Endothelial cell of umbilical vein (primary cell): Measurements from ENCODE around the gene DUSP6. TPM values are rescaled to one million over a fixed set of nuclear protein-coding genes. Genes with fewer than 3 reads are reported as not detected.
A peak's percentile ranks its signal among the peaks of the same experiment; 100 is the strongest.

Experiments
- BruUV-seq: library from RNA; stranded (reverse); fragments of 400-500 nt; replicated peaks from 2 replicates; lab custom pipeline; 2021; lab: Mats Ljungman, UMichigan
- CTCF ChIA-PET: fragments of 300-600, 350-600 bp; sonication (Branson Sonifier 250); formaldehyde crosslinking; loops from one replicate; lab custom pipeline; 2021; ENCODE audit warnings: antibody characterized with exemption, inconsistent platforms; lab: Charles Lee
- POLR2A ChIA-PET: fragments of 300-600, 350-600 bp; sonication (Branson Sonifier 250); formaldehyde crosslinking; loops from one replicate; lab custom pipeline; 2021; ENCODE audit warnings: antibody characterized with exemption, inconsistent platforms; lab: Charles Lee
- DNase-seq: peaks from one replicate; pipeline ENCODE4 v3.0.0-alpha.2; 2011; ENCODE audit warnings: low read depth, low spot score
- FAIRE-seq: peaks from 2 replicates; lab custom pipeline; 2011; peaks lifted over from hg19 to GRCh38; lab: Jason Lieb, UNC
- H2AFZ ChIP-seq: 2 replicates; pipeline ENCODE4 v1.6.0; 2012; ENCODE audit warnings: low read depth, low read length, control low read depth, inconsistent platforms
- H3K27ac ChIP-seq: 2 replicates; pipeline ENCODE4 v1.5.1; 2011; ENCODE audit warnings: low read depth, mild to moderate bottlenecking, control low read depth, low read length, moderate library complexity; ENCODE audit not compliant: insufficient read depth
- H3K27me3 ChIP-seq, 2 experiments: 2 replicates each; pipeline versions ENCODE4 v1.6.0 to v1.6.1; 2011; ENCODE audit warnings: low read length in 2 of 2, mixed read lengths in 1 of 2; ENCODE audit not compliant: control insufficient read depth in 2 of 2, insufficient read depth in 2 of 2
- H3K36me3 ChIP-seq, 2 experiments: 2 replicates in 1 of 2; 3 replicates in 1 of 2; pipeline ENCODE4 v1.5.1; 2011; ENCODE audit warnings: low read length in 2 of 2, mild to moderate bottlenecking in 1 of 2, moderate library complexity in 1 of 2; ENCODE audit not compliant: control insufficient read depth in 2 of 2, insufficient read depth in 2 of 2; ENCODE audit errors: extremely low read depth in 1 of 2
- H3K4me1 ChIP-seq: 3 replicates; pipeline ENCODE4 v1.5.1; 2011; ENCODE audit warnings: mild to moderate bottlenecking, low read length; ENCODE audit not compliant: control insufficient read depth, insufficient read depth; ENCODE audit errors: extremely low read depth
- H3K4me2 ChIP-seq: 2 replicates; pipeline ENCODE4 v1.6.1; 2011; ENCODE audit warnings: low read length, control low read depth, mixed read lengths; ENCODE audit not compliant: insufficient read depth
- H3K4me3 ChIP-seq, 3 experiments: fragments of 200-600 bp in 1 of 3; sonication (generic), shearing (Covaris generic) in 1 of 3; replicated peaks in 1 of 3; 2 replicates each; pipeline ENCODE4 v1.5.1; 2011 to 2016; ENCODE audit warnings: control low read depth in 3 of 3, low read length in 3 of 3, mild to moderate bottlenecking in 2 of 3, inconsistent platforms in 1 of 3, low read depth in 1 of 3, moderate library complexity in 1 of 3; ENCODE audit not compliant: insufficient read depth in 1 of 3
- H3K79me2 ChIP-seq: 2 replicates; pipeline ENCODE4 v1.6.0; 2012; ENCODE audit warnings: low read length, inconsistent platforms; ENCODE audit not compliant: control insufficient read depth, insufficient read depth
- H3K9ac ChIP-seq: replicated peaks from 2 replicates; pipeline ENCODE3; 2011; ENCODE audit warnings: low read length, control low read depth; ENCODE audit not compliant: insufficient read depth; ENCODE audit errors: extremely low read depth
- H3K9me1 ChIP-seq: replicated peaks from 3 replicates; pipeline ENCODE4 v1.6.0; 2011; ENCODE audit warnings: mild to moderate bottlenecking, low read length; ENCODE audit not compliant: control insufficient read depth, insufficient read depth; ENCODE audit errors: extremely low read depth
- H3K9me3 ChIP-seq: replicated peaks from 2 replicates; pipeline ENCODE4 v1.5.1; 2012; ENCODE audit warnings: low read length, inconsistent platforms; ENCODE audit not compliant: control insufficient read depth, insufficient read depth
- H4K20me1 ChIP-seq: replicated peaks from 2 replicates; pipeline ENCODE3; 2011; ENCODE audit warnings: mild to moderate bottlenecking, low read length; ENCODE audit not compliant: control insufficient read depth, insufficient read depth; ENCODE audit errors: extremely low read depth
- EZH2 ChIP-seq: IDR thresholded peaks from 2 replicates; pipeline ENCODE4 v1.6.1; 2012; ENCODE audit warnings: borderline replicate concordance, low read depth, mild to moderate bottlenecking, moderate library complexity, low read length, inconsistent platforms; ENCODE audit not compliant: severe bottlenecking
- FOS ChIP-seq: IDR thresholded peaks from 2 replicates; pipeline ENCODE4 v1.6.1; 2011; ENCODE audit warnings: mild to moderate bottlenecking, low read length, moderate library complexity, borderline replicate concordance; ENCODE audit not compliant: insufficient read depth
- GATA2 ChIP-seq: IDR thresholded peaks from 2 replicates; pipeline ENCODE4 v1.7.0; 2011; ENCODE audit warnings: low read depth, mild to moderate bottlenecking, moderate library complexity, mixed read lengths, low read length; ENCODE audit not compliant: insufficient read length, insufficient read depth
- JUN ChIP-seq: IDR thresholded peaks from 2 replicates; pipeline ENCODE4 v1.6.1; 2011; ENCODE audit warnings: borderline replicate concordance, low read depth; ENCODE audit not compliant: insufficient read length, insufficient read depth
- MYC ChIP-seq: IDR thresholded peaks from one replicate; pipeline ENCODE4 v1.6.1; 2011; ENCODE audit warnings: mild to moderate bottlenecking, low read depth, low read length
- POLR2A ChIP-seq: IDR thresholded peaks from 2 replicates; pipeline ENCODE4 v1.6.1; 2012; ENCODE audit warnings: low read depth, mild to moderate bottlenecking, control low read depth, low read length
- POLR2AphosphoS5 ChIP-seq: IDR thresholded peaks from 2 replicates; pipeline ENCODE4 v1.6.1; 2012; ENCODE audit warnings: low read depth, mild to moderate bottlenecking, control low read depth, low read length, moderate library complexity; ENCODE audit not compliant: insufficient read depth
- dilution Hi-C: fragments of 300-500 bp; cut with MboI; formaldehyde crosslinking; loops from one replicate; pipeline ENCODE4 v1.15.0; 2019; ENCODE audit warnings: low sequenced_read_pairs; ENCODE audit not compliant: extremely low pct_ligation_motif_present
- intact Hi-C: fragments of 100-400 bp; cut with micrococcal nuclease; formaldehyde crosslinking; loops from one replicate; pipeline ENCODE4 v1.10.0; 2022
- polyA plus RNA-seq, 4 experiments: library from polyadenylated mRNA; depleted of rRNA in 3 of 4; stranded (reverse) in 3 of 4; unstranded in 1 of 4; fragments of >200 nt; gene quantifications; 2 replicates each; pipeline versions ENCODE4 v1.2.1 to v1.2.3, GENCODE V29; 2011 to 2012; ENCODE audit warnings: missing spikeins in 1 of 4
- total RNA-seq: library from RNA; stranded (reverse); gene quantifications from 2 replicates; pipeline ENCODE4 v1.2.3, GENCODE V29; 2021
- TF ChIP-seq, protein P1 (sequence below), 2 donors: IDR thresholded peaks; 1 replicate in 1 of 2; 2 replicates in 1 of 2; pipeline ENCODE4 v1.5.1; 2011; ENCODE audit warnings: low read length in 2 of 2, mild to moderate bottlenecking in 2 of 2, moderate library complexity in 2 of 2, control low read depth in 1 of 2, inconsistent platforms in 1 of 2, low read depth in 1 of 2; ENCODE audit not compliant: insufficient read depth in 1 of 2; ENCODE audit errors: extremely low read depth in 1 of 2
- TF ChIP-seq, protein P2 (sequence below): IDR thresholded peaks from 2 replicates; pipeline ENCODE4 v1.6.1; 2011; ENCODE audit not compliant: insufficient read depth, insufficient read length

DUSP6 gene
- total and polyA plus RNA-seq, 2 donors (not counting 3 experiments of a cell fraction or from before 2014, with no cell fraction given), result 148 to 149 TPM

DNA sequence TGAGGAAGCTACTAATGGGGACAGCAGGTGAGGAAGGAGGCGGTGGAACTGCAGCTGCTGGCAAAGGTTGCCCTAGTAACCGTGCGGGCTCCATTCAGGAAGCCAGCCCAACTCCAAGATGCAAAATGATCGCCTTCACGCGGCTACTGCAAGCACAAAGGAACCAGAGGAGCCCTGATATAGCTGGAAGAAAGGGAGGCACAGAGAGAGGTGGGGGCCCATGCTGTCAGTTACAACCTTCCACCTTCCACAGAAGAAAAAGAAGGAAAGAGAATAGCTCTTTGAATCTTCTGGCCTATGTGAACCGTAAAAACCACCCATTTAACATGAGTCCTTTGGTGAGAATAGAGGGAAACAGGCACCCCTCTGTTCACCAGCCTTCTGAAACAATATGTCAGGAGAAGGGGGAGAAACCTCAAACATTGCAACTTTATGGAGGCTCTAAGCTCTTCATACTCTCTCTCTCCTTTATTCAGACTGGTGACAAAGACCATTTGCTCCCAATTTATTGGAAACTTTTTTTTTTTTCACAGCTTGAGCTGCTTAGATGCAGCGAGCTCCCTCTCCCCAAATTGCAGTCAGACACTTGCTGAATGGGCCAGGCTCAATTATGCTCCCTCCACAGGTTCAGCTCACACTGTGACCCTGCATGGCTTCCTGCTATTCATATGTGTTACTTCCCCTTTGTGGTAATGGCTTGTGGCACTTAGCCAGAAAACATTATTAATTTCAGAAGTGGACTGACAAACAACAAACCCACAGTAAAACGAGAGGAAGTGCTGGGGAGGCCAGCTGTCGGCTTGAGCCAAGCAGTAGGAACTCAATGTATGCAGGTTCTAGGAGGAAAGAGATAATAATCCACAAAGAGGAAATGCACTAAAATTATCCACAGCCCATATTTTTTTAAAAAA, 6.2 kb downstream of the DUSP6 start:
- CTCF ChIA-PET, result interaction anchor here (0.7 to 3.6 kb wide), 20 partner anchors 8 to 329 kb away, joined by 3 to 69 read pairs (median 4); no protein-coding TSS in a partner anchor
- intact Hi-C loops (loop anchor here (1.0 kb wide), 7 partner anchors 108 to 327 kb away; no protein-coding TSS in a partner anchor), dilution Hi-C loops (loop anchor here (25.0 kb wide), 1 partner anchor 116 kb away; no protein-coding TSS in a partner anchor)
- FAIRE-seq (peak; percentile 98), DNase-seq (peak; percentile 99)
- BruUV-seq, result no TSS peak
- Histone ChIP-seq H3K4me2 (peak overlapping the region; percentile 95), H3K9ac (peak overlapping the region; percentile 31), H3K27me3 (no peaks in the 10 kb centered on the region), H3K4me1 (peaks cover 48% of the 10 kb centered on the region), H4K20me1 (no peaks in the 10 kb centered on the region), H3K27ac (peak overlapping the region; percentile 60), H3K79me2 (peaks cover 39% of the 10 kb centered on the region), H3K9me1 (no peaks in the 10 kb centered on the region), H3K9me3 (no peaks in the 10 kb centered on the region), H2AFZ (no peak overlapping the region), H3K4me3 (peak overlapping the region in 1 of 3 experiments; percentile 90), H3K36me3 (peaks cover 13 to 29% of the 10 kb centered on the region in 2 experiments)
- TF ChIP-seq, protein P1, sequence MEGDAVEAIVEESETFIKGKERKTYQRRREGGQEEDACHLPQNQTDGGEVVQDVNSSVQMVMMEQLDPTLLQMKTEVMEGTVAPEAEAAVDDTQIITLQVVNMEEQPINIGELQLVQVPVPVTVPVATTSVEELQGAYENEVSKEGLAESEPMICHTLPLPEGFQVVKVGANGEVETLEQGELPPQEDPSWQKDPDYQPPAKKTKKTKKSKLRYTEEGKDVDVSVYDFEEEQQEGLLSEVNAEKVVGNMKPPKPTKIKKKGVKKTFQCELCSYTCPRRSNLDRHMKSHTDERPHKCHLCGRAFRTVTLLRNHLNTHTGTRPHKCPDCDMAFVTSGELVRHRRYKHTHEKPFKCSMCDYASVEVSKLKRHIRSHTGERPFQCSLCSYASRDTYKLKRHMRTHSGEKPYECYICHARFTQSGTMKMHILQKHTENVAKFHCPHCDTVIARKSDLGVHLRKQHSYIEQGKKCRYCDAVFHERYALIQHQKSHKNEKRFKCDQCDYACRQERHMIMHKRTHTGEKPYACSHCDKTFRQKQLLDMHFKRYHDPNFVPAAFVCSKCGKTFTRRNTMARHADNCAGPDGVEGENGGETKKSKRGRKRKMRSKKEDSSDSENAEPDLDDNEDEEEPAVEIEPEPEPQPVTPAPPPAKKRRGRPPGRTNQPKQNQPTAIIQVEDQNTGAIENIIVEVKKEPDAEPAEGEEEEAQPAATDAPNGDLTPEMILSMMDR (IDR thresholded peaks at IDR 0.05; ENCODE audit: extremely low read depth in 1 of 2, insufficient read depth in 1 of 2, low read depth in 1 of 2, low read length in 2 of 2), result no peak
- TF ChIP-seq, protein P2, sequence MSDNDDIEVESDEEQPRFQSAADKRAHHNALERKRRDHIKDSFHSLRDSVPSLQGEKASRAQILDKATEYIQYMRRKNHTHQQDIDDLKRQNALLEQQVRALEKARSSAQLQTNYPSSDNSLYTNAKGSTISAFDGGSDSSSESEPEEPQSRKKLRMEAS, result no peak
- TF ChIP-seq GATA2 (peak; percentile 93), POLR2AphosphoS5 (peak; percentile 60), EZH2 (no peak), FOS (peak; percentile 64), MYC (no peak), POLR2A (no peak), JUN (peak; percentile 28)
- POLR2A ChIA-PET, result interaction anchor here (0.6 to 2.5 kb wide), 15 partner anchors 29 to 329 kb away, joined by 3 to 14 read pairs (median 4); no protein-coding TSS in a partner anchor
